Ishikawa (cell line): ENCODE data around the gene NHSL1.

ENCODE experiments used
- CEBPB ChIP-seq: IDR thresholded peaks from 2 replicates; pipeline ENCODE4 v1.6.1; 2012
- CREB1 ChIP-seq: IDR thresholded peaks from 2 replicates; pipeline ENCODE4 v1.6.1; 2012; ENCODE audit warnings: low read depth
- EGR1 ChIP-seq: IDR thresholded peaks from 2 replicates; pipeline ENCODE4 v1.6.1; 2012
- EP300 ChIP-seq: IDR thresholded peaks from 2 replicates; pipeline ENCODE4 v1.6.1; 2012; ENCODE audit warnings: borderline replicate concordance
- FOXM1 ChIP-seq: IDR thresholded peaks from 2 replicates; pipeline ENCODE4 v1.6.1; 2012; ENCODE audit warnings: low read depth, borderline replicate concordance
- MAX ChIP-seq: IDR thresholded peaks from 2 replicates; pipeline ENCODE4 v1.6.1; 2012
- NFIC ChIP-seq: IDR thresholded peaks from 2 replicates; pipeline ENCODE4 v1.6.1; 2012
- RAD21 ChIP-seq: IDR thresholded peaks from 2 replicates; pipeline ENCODE4 v1.6.1; 2012; ENCODE audit warnings: low read depth
- REST ChIP-seq: IDR thresholded peaks from 2 replicates; pipeline ENCODE4 v1.6.1; 2012; ENCODE audit warnings: low read depth, mild to moderate bottlenecking
- TAF1 ChIP-seq: IDR thresholded peaks from 2 replicates; pipeline ENCODE4 v1.6.1; 2012; ENCODE audit warnings: low read depth, mild to moderate bottlenecking
- TCF12 ChIP-seq: IDR thresholded peaks from 2 replicates; pipeline ENCODE4 v1.6.1; 2012; ENCODE audit warnings: low read depth
- TEAD4 ChIP-seq: IDR thresholded peaks from 2 replicates; pipeline ENCODE4 v1.6.1; 2012
- USF1 ChIP-seq: IDR thresholded peaks from 2 replicates; pipeline ENCODE4 v1.6.1; 2012
- YY1 ChIP-seq: IDR thresholded peaks from 2 replicates; pipeline ENCODE4 v1.6.1; 2012; ENCODE audit warnings: low read depth
- ZBTB7A ChIP-seq: IDR thresholded peaks from 2 replicates; pipeline ENCODE4 v1.6.1; 2012; ENCODE audit warnings: low read depth

NHSL1 gene

GRCh38 chr6:138499303-138500018 lies at the start of gene NHSL1:
TSS of gene NHSL1 (minus strand) at chr6:138499494. CDS start at chr6:138499290, 204 bp downstream.
- TF ChIP-seq MAX (0 out of 2 replicates have a peak, but pooled peaks have one; percentile 19), TEAD4 (no peak), USF1 (no peak)

GRCh38 chr6:138546733-138547185 lies 47.5 kb upstream of the NHSL1 start:
- TF ChIP-seq RAD21: no peak
- no peak for TF ChIP-seq ZBTB7A
- TF ChIP-seq REST: no peak
- no peak for TF ChIP-seq USF1
- no peak for TF ChIP-seq CREB1
- TF ChIP-seq CEBPB: no peak
- no peak for TF ChIP-seq EGR1
- TF ChIP-seq MAX: no peak
- TF ChIP-seq TAF1: no peak
- TF ChIP-seq NFIC: no peak
- no peak for TF ChIP-seq TCF12
- TF ChIP-seq EP300: no peak

- no peak for TF ChIP-seq USF1
- TF ChIP-seq TAF1: no peak
- no peak for TF ChIP-seq MAX
- TF ChIP-seq CEBPB: no peak
- no peak for TF ChIP-seq EP300
- TF ChIP-seq CREB1: no peak
- no peak for TF ChIP-seq TEAD4
- TF ChIP-seq FOXM1: no peak
- TF ChIP-seq TCF12: no peak
- no peak for TF ChIP-seq REST
- TF ChIP-seq YY1: no peak
- no peak for TF ChIP-seq ZBTB7A
- no peak for TF ChIP-seq RAD21
- TF ChIP-seq EGR1: no peak
- no peak for TF ChIP-seq NFIC
Observed at GRCh38 chr6:138545621-138545980, 46.3 kb upstream of the NHSL1 start.

GRCh38 chr6:138544501-138544900 lies 45.2 kb upstream of the NHSL1 start:
- TF ChIP-seq REST: no peak
- no peak for TF ChIP-seq EGR1

- TF ChIP-seq REST (no peak), TEAD4 (no peak), NFIC (no peak), MAX (no peak), YY1 (no peak), TCF12 (no peak), USF1 (no peak), RAD21 (no peak)
Observed at GRCh38 chr6:138543657-138544056, 44.4 kb upstream of the NHSL1 start.
